Neural cell (in vitro differentiated cells): Measurements from ENCODE around the gene FOXL1. TPM values are rescaled to one million over a fixed set of nuclear protein-coding genes. Genes with fewer than 3 reads are reported as not detected.

Experiments
- H2AFZ ChIP-seq: fragments of 200-600, 300-800 bp; sonication (generic), shearing (Covaris generic); 2 replicates; pipeline ENCODE4 v1.6.0; 2014; ENCODE audit warnings: low read depth, mild to moderate bottlenecking, antibody characterized with exemption, low read length, moderate library complexity
- H3F3A ChIP-seq: fragments of 200-600 bp; shearing (Covaris generic); 2 replicates; pipeline ENCODE4 v1.6.1; 2016; ENCODE audit warnings: mild to moderate bottlenecking, moderate library complexity, mixed read lengths, antibody characterized with exemption, low read length; ENCODE audit not compliant: insufficient read depth, poor library complexity, severe bottlenecking
- H3K27ac ChIP-seq: fragments of 200-600, 300-800 bp; sonication (generic), shearing (Covaris generic); 2 replicates; pipeline ENCODE4 v1.5.1; 2014; ENCODE audit warnings: mild to moderate bottlenecking, low read length, moderate library complexity
- H3K27me3 ChIP-seq: fragments of 300-800, 200-600 bp; sonication (generic), shearing (Covaris generic); 2 replicates; pipeline ENCODE4 v1.6.0; 2014; ENCODE audit warnings: mild to moderate bottlenecking, low read depth, low read length, moderate library complexity; ENCODE audit not compliant: insufficient read depth
- H3K36me3 ChIP-seq: fragments of 300-800, 200-600 bp; sonication (generic), shearing (Covaris generic); 2 replicates; pipeline ENCODE4 v1.5.1; 2014; ENCODE audit warnings: mild to moderate bottlenecking, antibody characterized with exemption, low read length, moderate library complexity; ENCODE audit not compliant: insufficient read depth
- H3K4me2 ChIP-seq: fragments of 300-800, 200-600 bp; sonication (generic), shearing (Covaris generic); 2 replicates; pipeline ENCODE4 v1.6.0; 2014; ENCODE audit warnings: mild to moderate bottlenecking, low read length
- H3K4me3 ChIP-seq: fragments of 300-800, 200-600 bp; sonication (generic), shearing (Covaris generic); 2 replicates; pipeline ENCODE4 v1.5.1; 2014; ENCODE audit warnings: mild to moderate bottlenecking, low read length, moderate library complexity
- H3K79me2 ChIP-seq: fragments of 200-600 bp; shearing (Covaris generic); replicated peaks from 2 replicates; pipeline ENCODE4 v1.6.0; 2014; ENCODE audit warnings: mild to moderate bottlenecking, low read length, moderate library complexity; ENCODE audit not compliant: insufficient read depth
- H3K9ac ChIP-seq: fragments of 300-800, 200-600 bp; sonication (generic), shearing (Covaris generic); 2 replicates; pipeline ENCODE4 v1.6.1; 2016; ENCODE audit warnings: mild to moderate bottlenecking, low read length, mixed read lengths
- H3K9me2 ChIP-seq: fragments of 200-600 bp; shearing (Covaris generic); 2 replicates; pipeline ENCODE4 v1.6.1; 2016; ENCODE audit warnings: mild to moderate bottlenecking, low read length, mixed read lengths; ENCODE audit not compliant: insufficient read depth
- H3K9me3 ChIP-seq: fragments of 200-600, 300-800 bp; sonication (generic), shearing (Covaris generic); 2 replicates; pipeline ENCODE4 v1.6.1; 2016; ENCODE audit warnings: mild to moderate bottlenecking, mixed run types, low read length, moderate library complexity, mixed read lengths
- H4K20me1 ChIP-seq: fragments of 200-600 bp; shearing (Covaris generic); 2 replicates; pipeline ENCODE4 v1.6.1; 2016; ENCODE audit warnings: mild to moderate bottlenecking, mixed run types; ENCODE audit not compliant: insufficient read depth
- EP300 ChIP-seq: fragments of 450-650 bp; conservative IDR thresholded peaks from 2 replicates; pipeline ENCODE4 v1.6.1; 2014; ENCODE audit warnings: antibody characterized with exemption, mild to moderate bottlenecking, moderate library complexity; ENCODE audit not compliant: poor library complexity, severe bottlenecking
- EZH2 ChIP-seq: fragments of 200-600, 300-800 bp; shearing (Covaris generic), sonication (generic); IDR thresholded peaks from 2 replicates; pipeline ENCODE4 v1.6.1; 2014; ENCODE audit warnings: antibody characterized with exemption, low read length, borderline replicate concordance, mild to moderate bottlenecking; ENCODE audit not compliant: insufficient read depth, poor library complexity, severe bottlenecking
- MXI1 ChIP-seq: fragments of 450-650 bp; conservative IDR thresholded peaks from 2 replicates; pipeline ENCODE4 v1.6.1; 2014; ENCODE audit warnings: antibody characterized with exemption, mild to moderate bottlenecking; ENCODE audit not compliant: poor library complexity, severe bottlenecking
- POLR2AphosphoS5 ChIP-seq: IDR thresholded peaks from 2 replicates; pipeline ENCODE4 v1.6.1; 2012
- RAD21 ChIP-seq: fragments of 450-650 bp; conservative IDR thresholded peaks from 2 replicates; pipeline ENCODE4 v1.6.1; 2014; ENCODE audit warnings: antibody characterized with exemption, mild to moderate bottlenecking, moderate library complexity
- SMC3 ChIP-seq: fragments of 450-650 bp; conservative IDR thresholded peaks from 2 replicates; pipeline ENCODE4 v1.6.1; 2014; ENCODE audit warnings: antibody characterized with exemption, mild to moderate bottlenecking, moderate library complexity; ENCODE audit not compliant: poor library complexity
- TAF1 ChIP-seq: IDR thresholded peaks from 2 replicates; pipeline ENCODE4 v1.6.1; 2012; ENCODE audit warnings: low read depth
- polyA plus RNA-seq: library from polyadenylated mRNA; depleted of rRNA; stranded (reverse); fragments of >200 nt; gene quantifications from 2 replicates; pipeline ENCODE4 v1.2.3, GENCODE V29; 2014
- TF ChIP-seq, protein P1 (sequence below): fragments of 450-650 bp; IDR thresholded peaks from 2 replicates; pipeline ENCODE4 v1.5.1; 2014; ENCODE audit warnings: antibody characterized with exemption, mild to moderate bottlenecking, moderate library complexity; ENCODE audit not compliant: poor library complexity, severe bottlenecking
- TF ChIP-seq, protein P2 (sequence below): IDR thresholded peaks from 2 replicates; pipeline ENCODE4 v1.6.1; 2012; ENCODE audit warnings: borderline replicate concordance

Gene FOXL1
- polyA plus RNA-seq, 1 donor from 2014 or later, result 0.07 TPM

DNA sequence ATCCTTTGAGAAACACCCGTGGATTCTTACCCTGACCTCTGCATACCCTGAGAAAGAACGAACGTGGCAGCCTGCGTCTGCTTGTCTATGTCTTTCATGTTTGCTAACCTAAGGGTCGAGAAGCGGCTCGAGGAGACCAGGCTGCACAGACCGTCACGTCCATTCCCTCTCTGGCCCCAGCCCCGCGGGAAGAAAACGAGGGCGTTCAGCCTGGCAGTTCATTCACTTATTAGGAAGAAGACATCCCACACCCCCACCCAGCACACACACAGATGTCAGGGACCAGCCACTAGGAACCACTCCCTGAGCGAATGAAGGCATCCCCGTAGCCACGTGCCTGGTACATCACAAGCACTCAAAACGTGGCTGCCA lies 22.7 kb upstream of the FOXL1 start:
- no peaks in the 10 kb centered on the region for H3K9me3 ChIP-seq
- peak overlapping the region; percentile 90 for H3K4me3 ChIP-seq
- TF ChIP-seq, protein P1, sequence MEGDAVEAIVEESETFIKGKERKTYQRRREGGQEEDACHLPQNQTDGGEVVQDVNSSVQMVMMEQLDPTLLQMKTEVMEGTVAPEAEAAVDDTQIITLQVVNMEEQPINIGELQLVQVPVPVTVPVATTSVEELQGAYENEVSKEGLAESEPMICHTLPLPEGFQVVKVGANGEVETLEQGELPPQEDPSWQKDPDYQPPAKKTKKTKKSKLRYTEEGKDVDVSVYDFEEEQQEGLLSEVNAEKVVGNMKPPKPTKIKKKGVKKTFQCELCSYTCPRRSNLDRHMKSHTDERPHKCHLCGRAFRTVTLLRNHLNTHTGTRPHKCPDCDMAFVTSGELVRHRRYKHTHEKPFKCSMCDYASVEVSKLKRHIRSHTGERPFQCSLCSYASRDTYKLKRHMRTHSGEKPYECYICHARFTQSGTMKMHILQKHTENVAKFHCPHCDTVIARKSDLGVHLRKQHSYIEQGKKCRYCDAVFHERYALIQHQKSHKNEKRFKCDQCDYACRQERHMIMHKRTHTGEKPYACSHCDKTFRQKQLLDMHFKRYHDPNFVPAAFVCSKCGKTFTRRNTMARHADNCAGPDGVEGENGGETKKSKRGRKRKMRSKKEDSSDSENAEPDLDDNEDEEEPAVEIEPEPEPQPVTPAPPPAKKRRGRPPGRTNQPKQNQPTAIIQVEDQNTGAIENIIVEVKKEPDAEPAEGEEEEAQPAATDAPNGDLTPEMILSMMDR, result no peak
- TF ChIP-seq POLR2AphosphoS5, result no peak
- no peak for TF ChIP-seq EZH2
- TF ChIP-seq RAD21, result no peak
- no peak for TF ChIP-seq SMC3
- TF ChIP-seq, protein P2, sequence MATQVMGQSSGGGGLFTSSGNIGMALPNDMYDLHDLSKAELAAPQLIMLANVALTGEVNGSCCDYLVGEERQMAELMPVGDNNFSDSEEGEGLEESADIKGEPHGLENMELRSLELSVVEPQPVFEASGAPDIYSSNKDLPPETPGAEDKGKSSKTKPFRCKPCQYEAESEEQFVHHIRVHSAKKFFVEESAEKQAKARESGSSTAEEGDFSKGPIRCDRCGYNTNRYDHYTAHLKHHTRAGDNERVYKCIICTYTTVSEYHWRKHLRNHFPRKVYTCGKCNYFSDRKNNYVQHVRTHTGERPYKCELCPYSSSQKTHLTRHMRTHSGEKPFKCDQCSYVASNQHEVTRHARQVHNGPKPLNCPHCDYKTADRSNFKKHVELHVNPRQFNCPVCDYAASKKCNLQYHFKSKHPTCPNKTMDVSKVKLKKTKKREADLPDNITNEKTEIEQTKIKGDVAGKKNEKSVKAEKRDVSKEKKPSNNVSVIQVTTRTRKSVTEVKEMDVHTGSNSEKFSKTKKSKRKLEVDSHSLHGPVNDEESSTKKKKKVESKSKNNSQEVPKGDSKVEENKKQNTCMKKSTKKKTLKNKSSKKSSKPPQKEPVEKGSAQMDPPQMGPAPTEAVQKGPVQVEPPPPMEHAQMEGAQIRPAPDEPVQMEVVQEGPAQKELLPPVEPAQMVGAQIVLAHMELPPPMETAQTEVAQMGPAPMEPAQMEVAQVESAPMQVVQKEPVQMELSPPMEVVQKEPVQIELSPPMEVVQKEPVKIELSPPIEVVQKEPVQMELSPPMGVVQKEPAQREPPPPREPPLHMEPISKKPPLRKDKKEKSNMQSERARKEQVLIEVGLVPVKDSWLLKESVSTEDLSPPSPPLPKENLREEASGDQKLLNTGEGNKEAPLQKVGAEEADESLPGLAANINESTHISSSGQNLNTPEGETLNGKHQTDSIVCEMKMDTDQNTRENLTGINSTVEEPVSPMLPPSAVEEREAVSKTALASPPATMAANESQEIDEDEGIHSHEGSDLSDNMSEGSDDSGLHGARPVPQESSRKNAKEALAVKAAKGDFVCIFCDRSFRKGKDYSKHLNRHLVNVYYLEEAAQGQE, result no peak
- no peak for TF ChIP-seq TAF1
- no peak for TF ChIP-seq MXI1
- no peak for TF ChIP-seq EP300
- H2AFZ ChIP-seq, result peak overlapping the region; percentile 87
- H3K27ac ChIP-seq, result peak overlapping the region; percentile 85
- H3K9me2 ChIP-seq, result no peaks in the 10 kb centered on the region
- no peaks in the 10 kb centered on the region for H3F3A ChIP-seq
- no peaks in the 10 kb centered on the region for H3K27me3 ChIP-seq
- H3K79me2 ChIP-seq, result peaks cover 10% of the 10 kb centered on the region
- H3K9ac ChIP-seq, result peak overlapping the region; percentile 95
- H3K4me2 ChIP-seq, result peak overlapping the region; percentile 60
- H4K20me1 ChIP-seq, result no peaks in the 10 kb centered on the region
- no peaks in the 10 kb centered on the region for H3K36me3 ChIP-seq

DNA sequence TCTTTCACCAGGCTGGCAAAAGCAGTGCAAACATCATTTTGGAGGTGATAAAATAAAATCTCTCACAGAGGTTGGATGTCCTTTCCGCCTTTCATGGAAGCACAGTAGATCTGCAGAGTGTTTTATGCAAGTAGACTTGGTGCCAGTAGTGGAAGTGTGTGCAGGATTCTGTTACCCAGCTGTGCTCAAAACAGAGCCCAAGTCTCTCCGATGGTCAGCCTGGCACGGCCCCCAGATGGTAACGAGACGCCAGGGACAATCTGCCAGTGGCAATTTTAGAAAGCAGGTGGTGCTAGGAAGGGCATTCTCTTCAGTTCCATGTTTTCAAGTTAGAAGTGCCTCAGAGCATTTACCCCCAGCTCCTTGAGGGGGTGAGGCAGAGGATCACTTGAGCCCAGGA lies 21.8 kb upstream of the FOXL1 start:
- H3F3A ChIP-seq, result no peaks in the 10 kb centered on the region
- H2AFZ ChIP-seq, result no peak overlapping the region
- H3K27me3 ChIP-seq, result no peaks in the 10 kb centered on the region
- H4K20me1 ChIP-seq, result no peaks in the 10 kb centered on the region
- no peaks in the 10 kb centered on the region for H3K9me3 ChIP-seq
- no peaks in the 10 kb centered on the region for H3K9me2 ChIP-seq
- H3K27ac ChIP-seq, result no peak overlapping the region
- no peaks in the 10 kb centered on the region for H3K36me3 ChIP-seq
- H3K9ac ChIP-seq, result no peak overlapping the region
- H3K79me2 ChIP-seq, result peaks cover 10% of the 10 kb centered on the region
- H3K4me2 ChIP-seq, result no peak overlapping the region
- no peak overlapping the region for H3K4me3 ChIP-seq
- TF ChIP-seq RAD21, result no peak
- TF ChIP-seq MXI1, result no peak
- no peak for TF ChIP-seq SMC3
- no peak for TF ChIP-seq EP300
- TF ChIP-seq TAF1, result no peak

DNA sequence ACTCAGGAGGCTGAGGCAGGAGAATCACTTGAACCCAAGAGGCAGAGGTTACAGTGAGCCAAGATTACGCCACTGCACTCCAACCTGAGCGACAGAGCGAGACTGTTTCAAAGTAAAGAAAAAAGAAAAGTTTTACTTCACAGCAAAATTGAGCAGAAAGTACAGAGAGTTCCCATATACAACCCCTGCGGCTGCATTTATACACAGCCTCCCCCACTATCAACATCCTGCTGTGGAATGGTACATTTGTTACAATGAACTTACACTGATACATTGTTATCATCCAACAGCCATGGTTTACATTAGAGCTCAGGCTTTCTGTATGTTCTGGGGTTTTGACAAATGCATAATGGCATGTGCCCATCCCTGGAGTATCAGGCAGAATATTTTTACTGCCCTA lies 20.8 kb upstream of the FOXL1 start:
- no peaks in the 10 kb centered on the region for H3K9me2 ChIP-seq
- H3K9ac ChIP-seq, result no peak overlapping the region
- no peak overlapping the region for H2AFZ ChIP-seq
- H3K4me3 ChIP-seq, result no peak overlapping the region
- no peaks in the 10 kb centered on the region for H3K36me3 ChIP-seq
- no peak overlapping the region for H3K27ac ChIP-seq
- no peaks in the 10 kb centered on the region for H3F3A ChIP-seq
- H3K27me3 ChIP-seq, result no peaks in the 10 kb centered on the region
- H4K20me1 ChIP-seq, result no peaks in the 10 kb centered on the region
- H3K4me2 ChIP-seq, result no peak overlapping the region
- peaks cover 10% of the 10 kb centered on the region for H3K79me2 ChIP-seq
- H3K9me3 ChIP-seq, result no peaks in the 10 kb centered on the region
- no peak for TF ChIP-seq SMC3
- TF ChIP-seq, protein P2, result no peak
- TF ChIP-seq RAD21, result no peak
- TF ChIP-seq, protein P1, result no peak
- no peak for TF ChIP-seq EZH2
- TF ChIP-seq EP300, result no peak
- TF ChIP-seq MXI1, result no peak
- no peak for TF ChIP-seq TAF1
- no peak for TF ChIP-seq POLR2AphosphoS5
